ENCODE data around the gene ANKRD24.

ANKRD24 gene

DNA sequence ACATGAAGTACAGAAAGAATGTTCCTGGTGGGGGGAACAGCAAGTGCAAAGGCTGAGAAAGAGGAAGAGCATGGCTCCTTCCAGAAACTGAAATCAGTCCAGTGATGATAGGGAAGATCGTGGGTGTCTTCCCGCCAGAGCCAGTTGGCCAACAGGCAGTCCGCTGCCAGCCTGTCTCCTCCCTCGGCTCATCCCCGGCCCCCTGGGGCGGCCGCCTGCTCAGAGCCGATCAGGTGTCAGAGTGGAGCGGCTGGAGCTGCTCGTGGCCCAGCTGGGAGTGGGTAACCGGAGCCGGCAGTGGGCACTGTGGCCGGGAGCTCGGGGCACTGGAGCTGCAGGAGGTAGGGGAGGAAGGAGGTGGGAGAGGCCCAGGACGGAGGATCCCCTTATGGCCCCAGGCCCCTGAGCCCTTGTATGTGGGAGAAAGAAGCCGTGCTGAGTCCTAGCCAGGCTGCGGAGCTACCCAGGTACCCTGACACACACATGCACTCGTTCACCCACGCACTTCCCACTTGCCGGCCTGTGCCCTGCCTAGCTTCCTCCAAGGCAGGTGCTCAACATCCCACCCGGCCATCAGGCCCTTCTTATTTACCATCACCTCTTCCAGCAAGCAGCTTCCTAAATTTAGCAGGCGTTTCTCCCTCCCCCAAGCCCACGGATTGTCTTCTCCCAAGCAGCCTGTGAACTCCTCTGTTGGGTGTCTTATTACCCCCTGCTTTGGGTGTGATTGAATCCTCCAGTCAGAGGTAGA, 1.7 kb downstream of the ANKRD24 start:
- Histone ChIP-seq H3K79me2 (ENCODE audit: insufficient read depth, low read length) (peaks cover 25% of the 10 kb centered on the region), H3K9me3 (ENCODE audit: insufficient read depth, low read length, severe bottlenecking) (no peaks in the 10 kb centered on the region), H3K9ac (ENCODE audit: low read depth, low read length) (no peak overlapping the region), H2AFZ (ENCODE audit: low read depth, low read length) (no peak overlapping the region), H3K27me3 (ENCODE audit: insufficient read depth, low read length, poor library complexity) (no peaks in the 10 kb centered on the region), H3K36me3 (ENCODE audit: insufficient read depth, low read length) (peaks cover 20% of the 10 kb centered on the region), H4K20me1 (ENCODE audit: insufficient read depth, low read length) (no peaks in the 10 kb centered on the region; the same call in 1 of the 2 replicates), H3K27ac (ENCODE audit: low read length) (no peak overlapping the region), H3K4me3 (ENCODE audit: low read depth in 1 of 2, low read length in 2 of 2) (no peak overlapping the region), H3K4me1 (ENCODE audit: insufficient read depth, low read length) (peaks cover 28% of the 10 kb centered on the region), H3K4me2 (ENCODE audit: insufficient read depth, low read length) (no peak overlapping the region)
- DNase-seq (no peak), ATAC-seq (ENCODE audit: insufficient read depth, low read depth) (no peak)
- TF ChIP-seq, protein P1, sequence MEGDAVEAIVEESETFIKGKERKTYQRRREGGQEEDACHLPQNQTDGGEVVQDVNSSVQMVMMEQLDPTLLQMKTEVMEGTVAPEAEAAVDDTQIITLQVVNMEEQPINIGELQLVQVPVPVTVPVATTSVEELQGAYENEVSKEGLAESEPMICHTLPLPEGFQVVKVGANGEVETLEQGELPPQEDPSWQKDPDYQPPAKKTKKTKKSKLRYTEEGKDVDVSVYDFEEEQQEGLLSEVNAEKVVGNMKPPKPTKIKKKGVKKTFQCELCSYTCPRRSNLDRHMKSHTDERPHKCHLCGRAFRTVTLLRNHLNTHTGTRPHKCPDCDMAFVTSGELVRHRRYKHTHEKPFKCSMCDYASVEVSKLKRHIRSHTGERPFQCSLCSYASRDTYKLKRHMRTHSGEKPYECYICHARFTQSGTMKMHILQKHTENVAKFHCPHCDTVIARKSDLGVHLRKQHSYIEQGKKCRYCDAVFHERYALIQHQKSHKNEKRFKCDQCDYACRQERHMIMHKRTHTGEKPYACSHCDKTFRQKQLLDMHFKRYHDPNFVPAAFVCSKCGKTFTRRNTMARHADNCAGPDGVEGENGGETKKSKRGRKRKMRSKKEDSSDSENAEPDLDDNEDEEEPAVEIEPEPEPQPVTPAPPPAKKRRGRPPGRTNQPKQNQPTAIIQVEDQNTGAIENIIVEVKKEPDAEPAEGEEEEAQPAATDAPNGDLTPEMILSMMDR (IDR thresholded peaks at IDR 0.05; ENCODE audit: borderline replicate concordance, extremely low read depth, low read length, poor library complexity, severe bottlenecking), result no peak
- no peak for TF ChIP-seq EZH2 (IDR thresholded peaks at IDR 0.05; ENCODE audit: borderline replicate concordance, low read depth, low read length, severe bottlenecking)

- ATAC-seq (ENCODE audit: insufficient read depth, low read depth), result no peak
- H3K4me3 ChIP-seq (ENCODE audit: low read depth in 1 of 2, low read length in 2 of 2), result no peak overlapping the region
- TF ChIP-seq, protein P1 (IDR thresholded peaks at IDR 0.05; ENCODE audit: borderline replicate concordance, extremely low read depth, low read length, poor library complexity, severe bottlenecking), result no peak
- no peak for TF ChIP-seq EZH2 (IDR thresholded peaks at IDR 0.05; ENCODE audit: borderline replicate concordance, low read depth, low read length, severe bottlenecking)
- H3K9me3 ChIP-seq (ENCODE audit: insufficient read depth, low read length, severe bottlenecking), result no peaks in the 10 kb centered on the region
- no peak for DNase-seq
- no peak overlapping the region for H3K4me2 ChIP-seq (ENCODE audit: insufficient read depth, low read length)
- H3K27ac ChIP-seq (ENCODE audit: low read length), result no peak overlapping the region
- H2AFZ ChIP-seq (ENCODE audit: low read depth, low read length), result no peak overlapping the region
- no peaks in the 10 kb centered on the region; the same call in 1 of the 2 replicates for H4K20me1 ChIP-seq (ENCODE audit: insufficient read depth, low read length)
- peaks cover 28% of the 10 kb centered on the region for H3K4me1 ChIP-seq (ENCODE audit: insufficient read depth, low read length)
- peaks cover 23% of the 10 kb centered on the region for H3K79me2 ChIP-seq (ENCODE audit: insufficient read depth, low read length)
- no peak overlapping the region for H3K9ac ChIP-seq (ENCODE audit: low read depth, low read length)
- peaks cover 16% of the 10 kb centered on the region for H3K36me3 ChIP-seq (ENCODE audit: insufficient read depth, low read length)
- H3K27me3 ChIP-seq (ENCODE audit: insufficient read depth, low read length, poor library complexity), result no peaks in the 10 kb centered on the region
Measured at GRCh38 chr19:4184718-4185352, 2.3 kb downstream of the ANKRD24 start.

GRCh38 chr19:4185413-4186086, 3.1 kb downstream of the ANKRD24 start:
- Histone ChIP-seq H3K4me3 (ENCODE audit: low read depth in 1 of 2, low read length in 2 of 2) (no peak overlapping the region), H3K4me2 (ENCODE audit: insufficient read depth, low read length) (no peak overlapping the region), H3K36me3 (ENCODE audit: insufficient read depth, low read length) (peaks cover 9% of the 10 kb centered on the region; the same call in 1 of the 2 replicates), H3K27ac (ENCODE audit: low read length) (no peak overlapping the region), H2AFZ (ENCODE audit: low read depth, low read length) (no peak overlapping the region), H3K9ac (ENCODE audit: low read depth, low read length) (no peak overlapping the region), H3K27me3 (ENCODE audit: insufficient read depth, low read length, poor library complexity) (no peaks in the 10 kb centered on the region), H4K20me1 (ENCODE audit: insufficient read depth, low read length) (no peaks in the 10 kb centered on the region; the same call in 1 of the 2 replicates), H3K4me1 (ENCODE audit: insufficient read depth, low read length) (peaks cover 24% of the 10 kb centered on the region), H3K79me2 (ENCODE audit: insufficient read depth, low read length) (peaks cover 21% of the 10 kb centered on the region), H3K9me3 (ENCODE audit: insufficient read depth, low read length, severe bottlenecking) (no peaks in the 10 kb centered on the region)
- DNase-seq, result no peak
- TF ChIP-seq EZH2 (IDR thresholded peaks at IDR 0.05; ENCODE audit: borderline replicate concordance, low read depth, low read length, severe bottlenecking), result no peak
- TF ChIP-seq, protein P1 (IDR thresholded peaks at IDR 0.05; ENCODE audit: borderline replicate concordance, extremely low read depth, low read length, poor library complexity, severe bottlenecking), result no peak
- ATAC-seq (ENCODE audit: insufficient read depth, low read depth), result no peak
